ENCODE results near the gene PRLR.
"Not testable (repeated sequence)": the region's sequence is repeated elsewhere in the genome, so short reads cannot be mapped to it uniquely, and the experiment has no call there.

The PRLR gene

GRCh38 chr5:35230038-35230611, at the start of gene PRLR:
Gene PRLR, minus strand, starts transcription at chr5:35230487. Its CDS starts 140,867 bp downstream, at chr5:35089620.
- no peak for DNase-seq (ENCODE audit: low read depth, low spot score)

GRCh38 chr5:35274839-35275509, 44.7 kb upstream of the PRLR start:
- no peak for DNase-seq (ENCODE audit: low read depth, low spot score)

- DNase-seq (ENCODE audit: low read depth, low spot score) = no peak
Measured at GRCh38 chr5:35269006-35269405, 38.7 kb upstream of the PRLR start.

- DNase-seq (ENCODE audit: low read depth, low spot score) = no peak
Measured at GRCh38 chr5:35266276-35266675, 36.0 kb upstream of the PRLR start.

GRCh38 chr5:35264509-35264908, 34.2 kb upstream of the PRLR start:
- DNase-seq (ENCODE audit: low read depth, low spot score) = no peak

GRCh38 chr5:35263266-35263877, 33.1 kb upstream of the PRLR start:
- no peak for DNase-seq (ENCODE audit: low read depth, low spot score)

- no peak for DNase-seq (ENCODE audit: low read depth, low spot score)
Measured at GRCh38 chr5:35253582-35253981, 23.3 kb upstream of the PRLR start.

- no peak for DNase-seq (ENCODE audit: low read depth, low spot score)
Measured at GRCh38 chr5:35252963-35253362, 22.7 kb upstream of the PRLR start.

GRCh38 chr5:35248843-35249780, 18.8 kb upstream of the PRLR start:
- DNase-seq (ENCODE audit: low read depth, low spot score) = peak; percentile 57

- DNase-seq (ENCODE audit: low read depth, low spot score) = peak; percentile 16
Measured at GRCh38 chr5:35247648-35248034, 17.4 kb upstream of the PRLR start.

GRCh38 chr5:35246900-35247647, 16.8 kb upstream of the PRLR start:
- no peak for DNase-seq (ENCODE audit: low read depth, low spot score)

GRCh38 chr5:35246411-35246810, 16.1 kb upstream of the PRLR start:
- no peak for DNase-seq (ENCODE audit: low read depth, low spot score)

- not testable (repeated sequence) for DNase-seq (ENCODE audit: low read depth, low spot score)
Measured at GRCh38 chr5:35245371-35245770, 15.1 kb upstream of the PRLR start.

- no peak for DNase-seq (ENCODE audit: low read depth, low spot score)
Measured at GRCh38 chr5:35244171-35244570, 13.9 kb upstream of the PRLR start.

- no peak for DNase-seq (ENCODE audit: low read depth, low spot score)
Measured at GRCh38 chr5:35242702-35243258, 12.5 kb upstream of the PRLR start.

- no peak for DNase-seq (ENCODE audit: low read depth, low spot score)
Measured at GRCh38 chr5:35240892-35241291, 10.6 kb upstream of the PRLR start.

- DNase-seq (ENCODE audit: low read depth, low spot score) = no peak
Measured at GRCh38 chr5:35239911-35240610, 9.8 kb upstream of the PRLR start.

- DNase-seq (ENCODE audit: low read depth, low spot score) = no peak
Measured at GRCh38 chr5:35239476-35239875, 9.2 kb upstream of the PRLR start.

- DNase-seq (ENCODE audit: low read depth, low spot score) = no peak
Measured at GRCh38 chr5:35237580-35238376, 7.5 kb upstream of the PRLR start.

- DNase-seq (ENCODE audit: low read depth, low spot score) = no peak
Measured at GRCh38 chr5:35236770-35237169, 6.5 kb upstream of the PRLR start.

Data from brain pericyte (primary cell).